GM18867 (cell line): ENCODE measurements around the gene ST8SIA4.

Experiments used
- ATAC-seq: cut with Tn5 transposase; IDR thresholded peaks from one replicate; pipeline ENCODE4 v1.9.1; 2021; ENCODE audit warnings: mild to moderate bottlenecking, moderate library complexity; ENCODE audit not compliant: unreplicated experiment

The ST8SIA4 gene

DNA sequence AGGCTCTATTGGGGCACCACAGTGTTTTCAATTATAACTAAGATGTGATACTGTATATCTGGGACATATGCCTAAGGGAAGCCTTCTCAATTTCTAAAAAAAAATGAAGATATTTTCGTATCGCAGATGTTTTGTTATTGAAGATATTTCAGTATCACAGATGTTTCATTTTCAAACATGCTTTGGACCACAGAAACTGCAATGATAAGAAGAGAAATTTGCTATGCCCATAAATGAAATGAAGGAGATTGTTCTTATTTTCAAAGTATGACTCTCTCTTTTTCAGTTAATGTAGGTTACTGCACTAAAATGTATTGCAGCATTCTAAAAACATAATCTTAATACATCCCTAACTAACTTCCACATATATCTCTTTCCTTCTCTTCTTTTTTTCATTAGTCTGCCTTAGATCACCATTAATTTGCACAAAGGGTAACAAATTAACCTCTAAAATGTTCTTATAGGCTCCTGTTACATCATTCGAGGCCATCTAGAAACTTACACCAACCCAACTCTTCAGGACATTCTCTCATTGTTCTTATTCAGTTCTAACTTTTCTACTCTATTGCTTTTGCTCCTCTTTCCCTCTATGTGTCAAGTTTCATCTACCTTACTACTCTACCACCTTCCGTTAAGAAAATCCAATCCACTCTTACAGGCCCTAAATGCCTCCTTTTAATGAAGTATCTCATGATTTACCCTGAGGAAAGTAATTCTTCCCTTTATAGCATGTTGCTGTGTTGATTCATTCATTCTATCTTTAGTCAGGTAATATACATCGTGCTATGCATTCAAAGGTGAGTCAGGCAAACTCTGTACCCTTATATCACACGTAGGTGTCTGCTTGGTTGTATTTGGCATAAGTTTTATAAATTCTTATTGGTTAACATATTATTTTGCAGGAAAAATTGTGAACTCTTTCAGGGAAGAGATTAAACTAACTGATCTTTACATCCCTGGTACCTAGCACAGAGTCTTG, 70.5 kb downstream of the ST8SIA4 start:
- peak; percentile 44 for ATAC-seq

DNA sequence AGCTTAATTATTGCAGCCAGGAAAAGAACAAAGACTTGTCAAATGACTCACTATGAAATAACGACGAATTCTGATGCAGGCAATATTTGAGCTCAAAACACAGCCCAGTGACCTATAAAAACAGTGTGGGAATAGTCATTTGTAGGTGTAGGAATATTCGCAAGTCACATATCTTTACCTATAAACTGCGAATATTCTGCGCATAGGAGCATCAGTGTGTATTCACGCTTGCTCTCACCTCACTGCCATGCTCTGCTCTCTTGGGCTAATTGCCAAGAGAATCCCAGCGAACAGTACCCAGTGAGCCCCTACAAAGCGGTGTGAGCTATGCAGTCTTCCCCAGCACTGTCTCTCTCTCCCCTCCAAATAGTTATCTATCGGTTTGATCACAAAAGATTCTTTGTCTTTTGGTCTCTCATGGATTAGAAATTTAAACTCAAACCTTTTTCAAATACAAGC, 74.2 kb downstream of the ST8SIA4 start:
- no peak for ATAC-seq

DNA sequence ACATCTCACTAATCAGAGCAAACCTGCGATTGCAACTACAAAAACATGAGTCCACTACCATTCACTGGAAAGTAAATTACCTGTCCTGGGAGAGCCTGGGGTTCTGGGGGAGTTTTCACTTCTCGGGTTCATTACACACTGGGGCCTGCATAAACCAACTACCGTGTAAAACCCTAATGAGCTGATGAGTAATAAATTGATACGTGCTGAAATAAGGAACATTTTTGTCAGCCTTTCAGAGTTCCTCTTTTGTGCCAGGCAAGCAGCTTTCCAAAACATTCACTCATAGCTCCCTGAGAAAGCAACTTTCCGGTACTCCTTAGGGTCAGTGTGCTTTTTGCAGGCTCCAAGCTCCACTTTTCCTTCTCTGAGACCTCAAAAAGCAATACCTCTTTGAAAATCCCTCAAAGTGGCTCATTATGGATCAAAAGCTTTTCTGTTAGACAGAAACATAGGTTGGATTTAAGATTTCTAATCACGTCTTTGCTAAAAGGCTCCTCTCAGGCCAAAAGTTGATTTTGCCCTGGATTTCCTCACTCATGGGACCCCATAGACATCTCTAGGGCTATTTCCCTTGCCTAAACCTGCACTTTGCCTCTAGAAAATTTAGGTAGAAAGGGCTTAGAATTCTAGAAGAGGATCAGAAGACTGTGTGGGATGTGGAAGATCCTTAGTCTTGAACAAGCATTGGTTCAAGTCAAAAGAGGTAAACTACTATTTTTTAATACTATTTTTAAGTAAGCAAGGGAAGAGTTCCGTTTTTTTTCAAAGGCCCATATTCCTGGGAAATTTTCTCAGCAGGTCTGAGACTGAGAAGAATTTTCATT, 74.8 kb downstream of the ST8SIA4 start:
- ATAC-seq, result peak; percentile 77

DNA sequence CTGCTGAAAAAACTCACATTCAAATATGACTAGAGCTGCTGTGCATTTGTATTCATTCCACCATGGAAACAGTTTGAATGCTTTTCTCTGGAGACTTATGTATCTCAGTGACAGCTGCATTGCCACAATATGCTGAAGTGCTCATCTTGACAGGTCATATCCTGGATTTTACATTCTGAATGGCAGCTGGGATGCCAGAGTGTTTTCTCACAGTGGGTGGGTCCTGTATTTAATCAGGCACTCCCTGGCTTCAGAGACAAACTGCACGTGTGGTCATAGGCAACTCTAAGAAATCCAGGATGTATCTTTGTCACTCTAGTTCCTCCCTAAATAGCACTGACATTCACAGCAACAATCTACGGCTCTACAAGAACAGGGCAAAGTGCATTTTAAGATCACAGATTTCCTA, 75.6 kb downstream of the ST8SIA4 start:
- ATAC-seq, result peak; percentile 20

DNA sequence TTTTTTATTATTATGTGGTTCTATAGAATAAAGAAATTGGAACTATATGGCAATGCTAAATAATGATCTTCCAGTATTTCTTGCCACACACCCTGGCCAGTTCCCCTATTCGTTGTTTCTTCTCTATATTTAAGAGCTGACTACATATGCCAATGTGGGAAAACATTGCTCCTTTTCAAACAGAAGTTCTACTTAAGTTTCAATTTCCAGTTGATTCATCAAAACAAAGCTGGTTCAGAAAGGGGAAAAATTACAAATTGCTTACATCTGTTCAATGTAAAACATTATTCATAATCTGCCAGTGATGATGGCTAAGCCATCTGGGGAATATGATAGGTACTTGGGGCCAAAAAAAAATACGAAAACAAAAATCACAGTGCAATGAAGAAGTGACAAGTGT, 76.9 kb downstream of the ST8SIA4 start:
- no peak for ATAC-seq

DNA sequence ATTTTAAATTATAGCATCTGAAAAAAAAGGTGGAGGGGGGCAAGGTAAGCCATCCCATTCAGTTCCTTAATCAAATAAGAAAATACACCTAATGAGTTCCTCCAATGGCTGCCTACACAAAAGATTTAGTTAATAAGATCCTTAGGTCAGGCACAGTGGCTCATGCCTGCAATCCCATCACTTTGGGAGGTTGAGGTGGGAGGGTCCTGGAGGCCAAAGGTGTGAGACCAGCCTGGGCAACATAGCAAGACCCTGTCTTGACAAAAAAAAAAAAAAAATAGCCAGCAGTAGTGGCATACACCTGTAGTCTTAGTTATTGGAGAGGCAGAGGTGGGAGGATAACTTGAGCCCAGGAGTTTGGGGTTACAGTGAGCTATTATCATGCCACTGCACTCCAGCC, 78.4 kb downstream of the ST8SIA4 start:
- ATAC-seq, result no peak

DNA sequence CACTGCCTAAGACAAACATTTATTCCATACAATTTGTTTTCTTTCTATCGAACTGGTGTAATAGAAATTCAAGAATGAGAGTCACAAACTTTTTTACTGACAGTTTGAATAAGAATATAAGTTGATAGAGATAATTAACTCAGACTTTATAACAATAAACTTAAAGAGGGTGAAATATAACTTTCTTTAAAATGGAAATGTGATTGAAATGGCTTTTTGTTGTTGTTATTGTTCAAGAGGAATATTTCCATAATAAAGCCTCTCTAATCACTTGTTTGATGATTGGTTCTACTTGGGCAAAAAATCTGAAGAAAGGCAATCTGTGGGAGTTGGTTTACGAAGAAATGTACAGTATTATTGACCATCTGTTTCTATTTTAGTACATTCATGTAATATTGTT, 79.3 kb downstream of the ST8SIA4 start:
- ATAC-seq, result no peak

DNA sequence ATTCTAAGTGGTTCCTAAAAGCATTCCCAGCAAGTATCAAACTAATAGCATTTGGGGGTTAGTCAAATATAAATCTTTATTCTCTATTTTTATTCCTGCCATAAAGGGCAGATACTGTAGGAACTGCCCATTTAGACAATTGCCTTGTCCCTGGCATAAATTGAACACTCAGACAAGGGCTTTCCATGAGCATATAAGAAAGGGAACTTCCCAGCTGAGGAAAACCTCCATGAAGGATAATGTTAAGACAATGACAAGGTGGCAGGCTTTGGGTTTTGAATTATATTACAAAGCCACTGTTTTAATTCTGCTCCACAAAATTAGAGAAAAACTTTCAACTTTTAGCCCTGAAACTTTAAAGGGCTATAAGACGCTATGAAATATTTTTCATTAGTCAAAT, 81.3 kb downstream of the ST8SIA4 start:
- ATAC-seq, result no peak

DNA sequence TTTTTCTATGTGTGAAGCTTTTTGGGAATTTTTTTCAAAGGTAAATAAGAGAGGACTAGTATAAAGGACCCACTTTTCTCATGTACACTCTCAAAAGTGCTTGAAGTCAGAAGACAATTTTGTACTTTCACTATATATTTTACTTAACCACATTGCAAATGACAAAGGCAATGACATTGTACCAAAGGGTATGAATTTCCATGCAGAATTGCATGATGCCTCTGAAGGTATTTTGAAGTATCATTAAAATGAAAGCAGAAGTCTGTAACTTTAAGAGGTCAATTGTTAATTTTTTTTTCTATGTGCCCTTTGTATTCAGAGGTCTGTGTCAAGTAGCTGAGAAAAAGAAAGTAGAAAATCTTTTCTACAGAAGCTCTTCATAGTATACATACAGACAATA, 84.7 kb downstream of the ST8SIA4 start:
- no peak for ATAC-seq

DNA sequence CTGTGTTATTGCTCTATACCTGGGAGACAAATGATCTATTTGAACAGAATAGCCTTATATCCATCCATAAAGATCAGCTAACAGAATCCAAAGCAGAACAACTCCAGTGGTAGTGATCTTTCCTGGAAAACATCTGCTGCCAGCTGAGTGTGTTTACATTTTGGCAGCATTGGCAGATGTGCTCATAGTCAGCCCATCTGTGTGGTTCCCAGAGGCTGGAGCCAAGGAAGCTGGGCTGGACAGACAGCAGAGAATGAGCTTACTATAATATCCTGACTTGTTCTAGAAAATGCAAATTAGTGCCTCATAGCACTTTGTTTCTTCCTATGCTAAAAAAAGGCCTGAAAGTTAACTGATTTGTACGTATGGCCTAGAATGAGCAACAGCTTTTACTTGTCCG, 99.7 kb downstream of the ST8SIA4 start:
- no peak for ATAC-seq

DNA sequence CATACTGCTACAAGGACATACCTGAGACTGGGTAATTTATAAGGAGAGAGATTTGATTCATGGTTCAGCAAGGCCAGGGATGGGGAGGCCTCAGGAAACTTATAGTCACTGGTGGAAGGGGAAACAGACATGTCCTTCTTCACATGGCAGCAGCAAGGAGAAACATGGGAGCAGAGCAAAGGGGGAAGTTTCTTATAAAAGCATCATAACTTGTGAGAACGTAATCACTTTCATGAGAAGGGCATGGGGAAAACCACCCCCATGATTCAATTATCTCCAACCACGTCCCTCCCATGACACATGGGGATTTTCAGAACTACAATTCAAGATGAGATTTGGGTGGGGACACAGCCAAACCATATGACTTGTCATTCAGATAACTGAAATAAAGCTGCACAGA, 100.9 kb downstream of the ST8SIA4 start:
- no peak for ATAC-seq

DNA sequence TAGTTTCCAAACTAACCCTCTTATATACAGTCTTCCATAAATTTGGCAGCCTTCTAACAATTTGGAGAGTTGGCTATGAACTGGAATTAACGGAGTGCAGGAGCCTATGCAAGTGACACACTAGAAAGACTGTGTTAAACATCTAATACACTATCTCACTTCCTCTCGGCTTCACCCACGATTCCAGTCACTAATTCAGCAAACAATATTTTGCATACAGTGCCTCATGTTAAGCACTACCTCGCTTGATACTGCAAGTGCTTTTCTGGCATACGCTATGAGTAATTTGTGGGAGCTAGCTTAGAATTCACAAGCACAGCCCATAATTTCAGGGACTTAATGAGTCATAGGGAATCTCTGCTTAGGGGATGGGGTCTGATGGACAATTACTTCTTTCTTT, 102.5 kb downstream of the ST8SIA4 start:
- ATAC-seq, result peak; percentile 94

DNA sequence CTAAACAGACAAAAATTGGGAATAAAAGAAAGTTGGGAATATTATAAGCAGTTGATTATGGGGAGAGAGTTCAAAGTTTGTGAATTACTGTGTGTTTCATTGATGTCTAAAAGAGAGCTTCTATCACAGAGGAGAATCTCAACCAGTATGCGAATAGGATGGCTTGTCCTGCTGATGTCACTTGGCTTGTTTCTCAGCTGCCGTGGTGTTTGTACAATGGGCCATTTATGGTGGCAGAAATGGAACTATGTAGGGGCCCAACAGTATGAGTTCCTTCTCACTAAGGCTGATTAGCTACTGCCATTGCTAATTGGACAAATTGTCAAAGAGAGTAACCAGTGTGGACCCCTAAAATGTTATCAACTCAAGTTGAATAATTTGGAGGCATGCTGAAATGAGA, 103.9 kb downstream of the ST8SIA4 start:
- ATAC-seq, result no peak

DNA sequence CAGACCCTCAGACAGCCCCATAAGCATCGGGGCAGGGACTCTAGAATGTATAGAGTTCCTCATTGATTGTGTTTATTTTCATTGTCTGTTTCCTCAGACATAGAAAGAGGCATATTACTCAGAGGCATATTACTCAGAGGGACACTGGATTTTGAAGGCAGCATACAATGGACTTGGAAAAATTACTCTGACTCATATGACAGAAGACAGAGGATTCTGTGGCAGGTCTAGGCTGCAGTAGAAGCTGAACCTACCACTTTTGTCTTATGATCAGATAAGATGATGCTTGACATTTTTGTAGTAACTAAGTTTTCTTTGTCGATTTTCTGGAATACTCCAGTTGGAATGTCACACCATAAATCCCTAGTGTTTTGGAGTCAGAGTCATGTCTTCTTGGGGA, 105.2 kb downstream of the ST8SIA4 start:
- ATAC-seq, result no peak

DNA sequence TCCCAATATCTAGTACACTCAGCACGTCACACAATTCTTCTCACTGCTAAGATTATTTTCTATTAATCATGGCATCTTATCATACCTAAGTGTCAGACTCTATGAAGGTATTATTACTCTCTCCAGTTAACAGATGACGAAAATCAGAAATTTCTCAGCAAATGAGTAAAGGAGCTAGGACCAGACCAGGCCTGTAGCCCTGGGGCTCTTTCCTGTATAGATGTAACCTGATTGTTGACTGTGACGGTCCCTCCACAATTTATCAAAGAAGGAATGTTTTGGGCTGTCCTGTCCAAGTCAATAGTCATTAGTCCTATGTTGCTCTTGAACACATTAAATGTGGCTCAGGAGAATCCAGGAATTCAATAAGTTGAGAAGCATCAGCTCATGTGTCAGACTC, 106.2 kb downstream of the ST8SIA4 start:
- ATAC-seq, result no peak

DNA sequence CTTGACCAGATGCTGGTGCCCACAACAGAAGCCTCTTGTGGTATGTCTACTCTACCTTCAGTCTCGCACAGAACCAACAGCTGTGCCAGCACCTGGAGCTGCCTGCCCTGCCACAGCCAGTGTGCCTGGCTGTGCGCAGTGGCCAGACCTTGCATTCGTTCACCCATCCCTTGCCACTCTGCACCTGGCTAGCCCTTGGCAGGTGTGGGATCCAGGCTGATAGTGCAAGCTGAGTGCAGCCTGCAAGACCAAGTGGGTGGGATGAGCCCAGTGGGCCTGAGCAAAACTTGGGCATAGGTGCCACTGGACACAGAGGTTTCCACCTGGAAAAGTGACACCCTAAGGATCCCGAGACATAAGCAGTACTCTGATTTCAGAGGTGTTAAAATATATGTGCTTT, 108.2 kb downstream of the ST8SIA4 start:
- no peak for ATAC-seq

DNA sequence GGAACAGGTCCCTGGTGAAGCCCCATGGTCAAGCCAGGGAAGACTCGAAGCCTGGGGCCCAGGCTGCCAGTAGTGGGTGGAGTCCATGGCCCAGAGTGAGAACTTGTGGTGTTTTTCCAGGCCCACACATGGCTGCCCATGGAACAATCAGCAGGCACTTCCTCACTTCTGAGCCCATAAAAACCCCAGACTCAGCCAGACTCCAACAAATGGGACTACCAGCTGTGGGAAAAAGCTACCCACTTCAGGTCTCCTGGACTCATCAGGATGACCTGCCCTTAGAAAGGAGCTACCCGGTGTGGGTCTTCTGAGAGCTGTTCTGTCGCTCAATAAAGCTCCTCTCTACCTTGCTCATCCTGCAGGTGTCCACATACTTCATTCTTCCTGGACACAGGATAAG, 108.9 kb downstream of the ST8SIA4 start:
- no peak for ATAC-seq

DNA sequence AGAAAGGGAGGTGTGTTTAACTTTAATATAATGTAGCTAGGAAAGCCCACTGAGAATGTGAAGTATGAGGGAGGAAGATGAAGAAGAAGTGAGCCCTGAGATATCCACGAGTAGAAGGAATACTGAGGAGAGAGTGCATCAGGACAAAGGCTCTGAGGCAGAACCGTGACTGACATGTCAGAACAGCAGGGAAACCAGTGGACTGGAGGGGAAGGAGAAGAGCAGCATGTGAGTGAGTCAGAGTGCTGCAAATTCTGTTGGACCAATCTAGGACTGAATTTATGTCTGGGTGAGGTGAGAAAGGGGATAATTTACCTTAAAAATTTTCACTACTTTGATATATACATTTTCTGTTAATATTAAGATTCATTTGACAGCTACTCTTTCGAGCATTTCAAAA, 110.3 kb downstream of the ST8SIA4 start:
- ATAC-seq, result no peak

DNA sequence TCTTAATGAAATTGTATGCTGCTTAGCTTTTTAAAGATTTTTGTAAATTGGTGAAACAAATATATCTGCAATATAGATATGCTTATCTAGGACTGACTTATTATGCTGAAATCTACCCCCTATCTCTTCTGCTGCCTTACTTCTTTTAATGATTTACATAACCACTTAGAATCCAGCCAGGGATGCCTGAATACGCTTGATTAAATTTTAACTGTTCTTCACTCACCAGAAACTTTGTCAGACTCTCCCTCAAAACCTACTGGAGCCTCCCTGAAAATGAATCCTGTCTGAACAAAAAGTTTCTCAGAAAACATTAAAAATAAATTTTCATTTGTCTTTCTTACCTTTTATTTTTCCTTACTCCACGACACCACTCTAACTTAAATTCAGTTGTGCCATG, 111.7 kb downstream of the ST8SIA4 start:
- no peak for ATAC-seq

DNA sequence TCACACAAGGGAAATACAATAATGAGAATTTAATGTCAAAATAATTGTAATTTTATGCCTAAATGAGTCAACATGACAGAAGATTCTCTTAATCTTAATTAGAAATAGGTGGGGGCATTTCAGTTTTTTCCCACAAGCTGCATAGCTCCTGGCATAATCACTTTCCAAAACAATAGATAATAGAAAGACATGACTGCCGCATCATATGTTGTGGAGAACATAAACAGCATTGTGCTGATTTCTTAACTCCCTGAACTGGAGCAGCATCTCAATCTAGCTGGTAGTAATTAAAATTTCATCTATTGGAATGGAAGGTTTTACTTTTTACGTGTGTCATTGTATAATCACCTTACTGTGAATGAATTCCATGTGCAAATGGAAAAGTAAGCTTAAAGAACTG, 112.1 kb downstream of the ST8SIA4 start:
- no peak for ATAC-seq

DNA sequence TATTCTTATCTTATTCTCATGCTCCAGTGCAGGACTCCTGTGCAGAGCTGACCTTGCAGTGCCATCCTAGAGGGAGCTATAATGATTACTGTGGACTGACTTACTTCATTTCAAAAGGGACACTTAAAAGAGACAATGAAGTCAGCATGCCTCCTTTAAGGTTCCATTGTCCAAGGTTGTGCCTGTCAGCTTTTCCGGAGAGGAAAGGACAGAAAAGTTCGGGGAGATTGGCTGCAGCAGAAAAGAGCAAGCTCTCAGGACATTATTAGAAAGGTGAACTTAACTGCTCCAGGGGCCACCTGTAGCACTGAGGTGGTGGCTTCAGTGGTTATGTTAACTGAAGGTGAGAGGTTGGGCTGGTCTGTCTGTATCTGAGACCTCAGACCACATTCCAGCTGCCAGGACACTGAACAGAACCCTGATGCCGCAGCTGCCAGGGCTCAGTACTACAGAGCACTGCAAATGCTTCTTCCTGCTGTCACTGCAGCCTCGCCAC, 112.9 kb downstream of the ST8SIA4 start:
- peak; percentile 43 for ATAC-seq

DNA sequence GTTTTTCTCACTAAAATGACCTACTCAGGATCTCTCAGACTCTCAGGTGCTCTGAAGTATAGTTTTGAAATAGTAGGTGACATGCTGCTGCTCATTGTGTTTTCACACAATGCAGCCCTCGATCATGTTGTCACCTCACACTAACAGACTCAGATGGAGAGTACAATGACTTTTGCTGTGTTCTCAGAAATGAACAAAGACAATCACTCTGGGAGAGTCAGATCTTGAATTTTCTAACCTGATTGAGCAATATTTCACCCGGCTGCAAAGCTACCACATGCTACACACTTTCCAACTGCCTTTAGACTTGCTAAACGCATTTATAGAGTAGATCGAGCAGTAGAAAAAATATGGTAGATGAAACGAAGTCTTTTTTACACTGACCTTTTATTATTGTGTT, 113.4 kb downstream of the ST8SIA4 start:
- no peak for ATAC-seq
